HG03439 (cell line): ENCODE results near the gene KAT6B.
"Not testable (repeated sequence)": the region's sequence is repeated elsewhere in the genome, so short reads cannot be mapped to it uniquely, and the experiment has no call there.

Experiments
- ATAC-seq: cut with Tn5 transposase; IDR thresholded peaks from one replicate; pipeline ENCODE4 v1.9.1; 2021; ENCODE audit warnings: mild to moderate bottlenecking, moderate library complexity; ENCODE audit not compliant: unreplicated experiment

KAT6B gene

DNA sequence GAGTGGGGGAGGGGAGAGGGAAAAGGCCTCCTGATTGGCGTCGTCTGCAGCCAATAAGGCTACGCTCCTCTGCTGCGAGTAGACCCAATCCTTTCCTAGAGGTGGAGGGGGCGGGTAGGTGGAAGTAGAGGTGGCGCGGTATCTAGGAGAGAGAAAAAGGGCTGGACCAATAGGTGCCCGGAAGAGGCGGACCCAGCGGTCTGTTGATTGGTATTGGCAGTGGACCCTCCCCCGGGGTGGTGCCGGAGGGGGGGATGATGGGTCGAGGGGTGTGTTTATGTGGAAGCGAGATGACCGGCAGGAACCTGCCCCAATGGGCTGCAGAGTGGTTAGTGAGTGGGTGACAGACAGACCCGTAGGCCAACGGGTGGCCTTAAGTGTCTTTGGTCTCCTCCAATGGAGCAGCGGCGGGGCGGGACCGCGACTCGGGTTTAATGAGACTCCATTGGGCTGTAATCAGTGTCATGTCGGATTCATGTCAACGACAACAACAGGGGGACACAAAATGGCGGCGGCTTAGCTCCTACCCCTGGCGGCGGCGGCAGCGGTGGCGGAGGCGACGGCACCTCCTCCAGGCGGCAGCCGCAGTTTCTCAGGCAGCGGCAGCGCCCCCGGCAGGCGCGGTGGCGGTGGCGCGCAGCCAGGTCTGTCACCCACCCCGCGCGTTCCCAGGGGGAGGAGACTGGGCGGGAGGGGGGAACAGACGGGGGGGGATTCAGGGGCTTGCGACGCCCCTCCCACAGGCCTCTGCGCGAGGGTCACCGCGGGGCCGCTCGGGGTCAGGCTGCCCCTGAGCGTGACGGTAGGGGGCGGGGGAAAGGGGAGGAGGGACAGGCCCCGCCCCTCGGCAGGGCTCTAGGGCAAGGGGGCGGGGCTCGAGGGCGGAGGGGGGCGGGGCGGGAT is at the start of gene KAT6B:
KAT6B (plus strand) TSS at position 459 of the 903 bp plus-strand sequence. CDS start 16,258 bp downstream, outside the sequence.
- peak; percentile 87 for ATAC-seq

DNA sequence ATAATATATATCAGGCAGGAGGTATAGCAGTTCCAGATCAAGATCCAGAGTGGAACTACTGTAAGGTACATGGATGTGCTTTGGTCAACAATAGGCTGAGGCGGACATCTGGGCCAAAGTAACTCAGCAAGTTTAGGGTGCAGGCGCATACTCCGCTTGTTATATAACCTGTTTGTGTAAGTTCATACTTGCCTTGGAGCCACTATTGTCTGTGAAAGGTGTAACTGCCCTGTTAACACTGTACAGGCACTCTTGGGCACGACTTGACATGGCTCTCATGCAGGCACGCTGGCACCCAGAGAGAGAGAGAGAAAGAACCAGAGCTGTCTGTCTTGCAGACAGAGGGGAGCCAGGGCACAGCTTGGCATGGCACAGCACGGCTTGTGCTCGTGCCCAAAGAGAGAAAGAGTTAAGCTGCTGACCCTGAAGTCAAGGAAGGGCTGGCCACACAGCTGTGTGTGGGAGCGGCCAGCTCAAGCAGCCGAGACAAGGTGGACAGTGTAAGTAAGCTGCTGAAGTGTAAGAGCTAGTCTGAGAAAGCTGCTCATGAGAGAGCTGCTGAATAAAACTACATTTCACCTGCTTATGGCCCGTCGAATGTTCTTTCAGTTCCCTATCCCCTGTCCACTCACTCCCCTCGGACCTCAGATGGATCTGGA is 47.8 kb upstream of the KAT6B start:
- no peak for ATAC-seq

DNA sequence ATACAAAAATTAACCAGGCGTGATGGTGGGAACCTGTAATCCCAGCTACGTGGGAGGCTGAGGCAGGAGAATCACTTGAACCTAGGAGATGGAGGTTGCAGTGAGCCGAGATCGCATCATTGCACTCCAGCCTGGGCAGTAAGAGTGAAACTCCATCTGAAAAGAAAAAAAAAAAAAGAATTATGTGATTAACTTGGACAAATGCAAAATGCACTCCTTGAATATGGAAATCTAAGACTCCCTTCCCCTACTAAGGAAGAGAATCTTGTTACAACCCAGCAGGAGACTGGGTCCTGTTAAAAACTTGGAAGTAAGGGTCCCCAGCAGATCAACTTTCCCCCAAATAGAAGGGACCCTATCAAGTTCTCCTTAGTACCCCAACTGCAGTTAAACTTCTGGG is 44.5 kb upstream of the KAT6B start:
- ATAC-seq = not testable (repeated sequence)

DNA sequence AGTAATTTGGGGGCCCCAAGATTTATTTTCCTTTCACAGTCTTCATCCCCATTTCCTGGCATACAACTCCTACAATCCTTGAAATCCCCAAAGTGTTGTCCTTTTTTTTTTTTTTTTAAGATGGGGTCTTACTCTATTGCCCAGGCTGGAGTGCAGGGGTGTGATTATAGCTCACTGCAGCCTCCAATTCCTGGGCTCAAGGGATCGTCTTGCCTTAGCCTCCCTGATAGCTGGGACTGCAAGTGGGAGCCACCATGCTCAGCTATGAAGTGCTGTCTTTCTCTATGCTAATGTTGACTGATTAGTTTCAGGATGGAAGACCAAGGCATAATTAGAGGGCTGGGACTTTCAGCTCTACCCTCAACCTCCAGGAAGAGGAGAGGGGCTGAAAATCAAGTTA is 41.9 kb upstream of the KAT6B start:
- ATAC-seq = no peak

DNA sequence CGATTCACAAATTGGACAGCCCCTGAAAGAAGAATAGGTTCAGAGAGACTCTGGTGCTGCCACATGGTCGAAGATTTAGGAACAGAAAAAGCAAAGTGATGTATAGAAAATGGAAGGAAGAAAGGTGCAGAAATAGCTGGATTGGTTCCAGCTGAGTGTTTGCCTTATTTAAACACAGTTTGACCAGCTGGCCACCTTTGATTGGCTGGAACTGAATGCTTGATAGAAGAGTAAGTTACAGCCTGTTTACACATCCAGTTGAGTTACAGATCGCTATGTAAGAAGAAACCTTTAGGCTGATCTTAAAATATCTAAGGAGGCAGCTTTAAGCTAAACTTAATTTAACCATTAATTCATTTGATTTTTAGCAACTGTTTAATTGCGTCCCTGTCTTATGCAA is 40.3 kb upstream of the KAT6B start:
- ATAC-seq = no peak

DNA sequence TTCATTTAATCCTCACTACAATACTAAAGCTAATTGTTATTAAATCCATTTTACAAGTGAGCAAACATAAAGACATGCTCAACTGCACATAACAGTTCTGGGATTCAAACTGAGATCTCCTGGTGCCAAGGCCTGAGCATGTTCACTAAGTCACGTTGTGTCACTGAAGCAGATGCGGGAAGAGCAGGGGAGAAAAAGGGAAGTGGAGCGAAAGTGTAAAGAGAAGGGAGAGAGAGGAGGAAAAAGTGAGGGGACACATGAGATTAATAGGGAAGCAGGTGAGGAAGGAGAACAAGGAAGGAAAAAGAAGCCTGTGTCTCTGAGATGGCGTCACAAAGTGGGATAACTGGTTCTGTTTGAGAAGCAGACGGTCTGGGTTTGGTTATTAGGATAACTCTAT is 38.9 kb upstream of the KAT6B start:
- ATAC-seq = no peak

DNA sequence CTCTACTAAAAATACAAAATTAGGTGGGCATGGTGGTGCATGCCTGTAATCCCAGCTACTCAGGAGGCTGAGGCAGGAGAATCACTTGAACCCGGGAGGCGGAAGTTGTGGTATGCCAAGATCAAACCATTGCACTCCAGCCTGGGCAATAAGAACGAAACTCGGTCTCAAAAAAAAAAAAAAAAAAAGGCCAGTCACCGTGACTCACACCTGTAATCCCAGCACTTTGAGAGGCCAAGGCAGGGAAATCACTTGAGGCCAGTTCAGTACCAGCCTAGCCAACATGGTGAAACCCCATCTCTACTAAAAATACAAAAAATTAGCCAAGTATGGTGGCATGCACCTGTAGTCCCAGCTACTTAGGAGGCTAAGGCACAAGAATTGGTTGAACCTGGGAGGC is 34.4 kb upstream of the KAT6B start:
- not testable (repeated sequence) for ATAC-seq

DNA sequence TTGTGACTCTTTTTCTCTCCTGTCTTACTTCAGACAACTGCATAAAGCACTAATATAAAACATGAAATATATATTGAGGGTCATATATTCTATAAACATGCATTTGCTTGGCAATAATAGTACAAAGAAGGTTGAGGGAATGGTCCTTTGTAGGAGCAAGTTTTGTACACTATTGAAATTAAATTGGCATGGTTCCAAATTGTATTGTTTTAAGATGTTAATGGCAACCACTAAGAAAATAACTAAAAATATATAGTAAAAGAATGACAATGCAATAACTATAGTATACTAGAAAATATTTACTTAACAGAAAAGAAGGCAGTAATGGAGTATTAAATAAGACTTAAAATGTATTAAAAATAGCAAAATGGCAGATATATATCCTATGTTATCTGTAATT is 33.7 kb upstream of the KAT6B start:
- no peak for ATAC-seq

DNA sequence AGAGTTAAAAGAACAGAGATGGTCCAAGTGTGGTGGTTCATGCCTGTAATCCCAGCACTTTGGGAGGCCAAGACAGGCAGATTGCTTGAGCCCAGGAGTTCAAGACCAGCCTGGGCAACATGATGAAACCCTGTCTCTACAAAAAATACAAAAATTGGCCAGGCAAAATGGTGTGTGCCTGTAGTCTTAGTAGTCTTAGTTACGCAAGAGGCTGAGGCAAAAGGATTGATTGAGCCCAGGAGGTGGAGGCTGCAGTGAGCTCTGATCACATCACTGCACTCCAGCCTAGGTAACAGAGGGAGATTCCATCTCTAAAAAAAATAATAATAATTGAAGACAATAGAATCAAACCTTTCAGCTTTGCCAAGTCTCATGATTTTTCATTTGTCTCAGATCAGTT is 33.2 kb upstream of the KAT6B start:
- ATAC-seq = not testable (repeated sequence)

DNA sequence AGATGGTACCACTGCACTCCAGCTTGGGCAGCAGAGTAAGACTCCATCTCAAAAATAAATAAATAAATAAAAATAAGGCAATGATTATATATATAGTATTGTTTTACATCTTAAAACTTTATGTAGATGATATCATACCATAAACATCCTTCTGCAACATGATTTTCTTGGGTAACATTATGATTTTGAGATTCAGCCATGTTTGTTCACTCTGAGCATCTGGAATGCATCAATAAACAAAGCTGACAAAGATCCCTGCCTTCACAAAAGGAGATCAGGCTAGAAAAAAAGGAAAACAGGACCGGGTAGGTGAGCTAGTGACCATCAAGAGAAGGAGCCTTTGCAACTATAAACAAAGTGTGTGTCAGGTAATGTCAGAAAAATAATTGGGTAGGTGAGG is 31.9 kb upstream of the KAT6B start:
- no peak for ATAC-seq

DNA sequence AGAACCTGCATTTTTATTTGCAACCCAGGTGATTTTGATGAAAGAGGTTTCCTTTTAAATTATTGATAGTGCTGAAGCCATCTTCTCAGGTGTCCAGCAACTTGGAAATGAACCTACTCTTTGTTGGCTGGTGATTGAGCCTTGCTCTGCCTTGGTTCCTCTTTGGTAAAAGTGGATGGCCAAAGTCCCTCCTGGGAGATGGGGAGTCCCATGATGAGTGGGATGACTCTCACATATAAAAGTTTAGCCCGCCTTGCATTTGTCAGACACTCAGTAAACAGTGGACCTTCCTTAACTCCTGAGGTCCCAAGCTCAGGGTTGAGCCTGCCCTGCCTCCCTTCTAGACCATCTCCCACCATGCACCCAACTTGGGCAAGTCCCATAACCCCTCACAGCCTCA is 28.9 kb upstream of the KAT6B start:
- ATAC-seq = no peak

DNA sequence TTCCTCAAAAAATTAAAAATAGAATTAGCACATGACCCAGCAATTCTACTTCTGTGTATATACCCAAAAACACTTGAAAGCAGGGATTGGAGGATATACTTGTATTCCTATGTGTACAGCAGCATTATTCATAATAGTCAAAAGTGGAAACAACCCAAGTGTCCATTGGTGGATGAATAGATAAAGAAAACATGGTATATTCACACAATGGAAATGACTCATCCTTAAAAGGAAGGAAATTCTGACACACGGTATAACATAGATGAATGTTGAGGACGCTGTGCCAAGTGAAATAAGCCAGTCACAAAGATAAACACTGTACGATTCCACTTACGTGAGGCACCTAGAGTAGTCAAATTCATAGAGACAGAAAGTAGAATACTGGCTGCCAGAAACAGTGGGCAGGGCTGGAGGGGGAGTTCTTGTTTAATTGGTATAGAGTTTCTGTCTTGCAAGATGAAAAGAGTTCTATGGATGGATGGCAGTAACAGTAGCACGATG is 26.6 kb upstream of the KAT6B start:
- ATAC-seq = no peak

DNA sequence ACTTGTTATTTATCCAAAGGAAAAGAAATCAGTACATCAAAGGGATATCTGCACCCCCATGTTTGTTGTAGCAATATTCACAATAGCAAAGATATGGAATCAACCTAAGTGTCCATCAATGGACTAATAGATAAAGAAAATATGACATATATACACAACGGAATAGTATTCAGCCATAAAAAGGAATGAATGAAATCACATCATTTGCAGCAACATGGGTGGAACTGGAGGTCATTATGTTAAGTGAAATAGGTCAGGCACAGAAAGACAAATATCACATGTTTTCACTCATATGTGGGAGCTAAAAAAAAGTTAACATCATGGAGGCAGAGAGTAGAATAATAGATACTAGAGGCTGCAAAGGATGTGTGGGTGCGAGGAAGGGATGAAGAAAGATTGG is 25.0 kb upstream of the KAT6B start:
- ATAC-seq = no peak

DNA sequence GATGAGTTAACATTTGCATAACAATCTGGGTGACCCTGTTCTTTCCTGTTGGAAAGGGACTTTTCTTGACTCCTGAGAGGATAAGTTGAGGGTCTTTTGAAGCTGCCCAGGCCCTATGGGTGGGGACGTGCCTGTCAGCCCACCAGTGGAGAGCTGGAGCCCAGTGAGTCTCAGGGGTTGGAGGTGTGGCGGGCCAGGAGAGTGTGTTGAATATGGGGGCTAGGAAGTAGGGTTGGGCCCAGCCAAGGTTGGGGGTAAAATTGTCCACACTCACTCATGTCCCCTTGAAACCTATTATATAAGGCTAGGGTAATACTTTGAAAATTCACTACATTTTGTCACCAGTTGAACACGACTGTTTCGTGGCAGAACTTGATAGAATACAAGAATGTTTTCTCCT is 17.9 kb upstream of the KAT6B start:
- ATAC-seq = no peak

DNA sequence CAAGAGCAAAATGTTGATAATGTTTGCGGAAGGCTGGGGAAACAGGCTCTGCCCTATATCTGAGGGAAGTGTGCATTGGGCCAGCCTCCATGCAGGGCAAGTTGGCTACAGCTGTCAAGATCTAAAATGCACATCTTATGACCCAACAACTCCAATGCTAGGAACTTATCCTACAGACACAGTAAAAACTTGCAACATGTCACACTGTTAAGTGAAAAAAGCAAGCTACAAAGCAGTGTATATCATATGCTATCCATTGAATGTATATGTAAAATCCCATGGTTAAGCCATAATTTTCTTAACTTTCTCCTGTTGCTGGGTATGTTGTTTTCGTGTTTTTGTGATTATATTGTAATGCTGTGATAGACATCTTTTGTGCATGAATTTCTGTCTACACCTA is 16.3 kb upstream of the KAT6B start:
- ATAC-seq = no peak

DNA sequence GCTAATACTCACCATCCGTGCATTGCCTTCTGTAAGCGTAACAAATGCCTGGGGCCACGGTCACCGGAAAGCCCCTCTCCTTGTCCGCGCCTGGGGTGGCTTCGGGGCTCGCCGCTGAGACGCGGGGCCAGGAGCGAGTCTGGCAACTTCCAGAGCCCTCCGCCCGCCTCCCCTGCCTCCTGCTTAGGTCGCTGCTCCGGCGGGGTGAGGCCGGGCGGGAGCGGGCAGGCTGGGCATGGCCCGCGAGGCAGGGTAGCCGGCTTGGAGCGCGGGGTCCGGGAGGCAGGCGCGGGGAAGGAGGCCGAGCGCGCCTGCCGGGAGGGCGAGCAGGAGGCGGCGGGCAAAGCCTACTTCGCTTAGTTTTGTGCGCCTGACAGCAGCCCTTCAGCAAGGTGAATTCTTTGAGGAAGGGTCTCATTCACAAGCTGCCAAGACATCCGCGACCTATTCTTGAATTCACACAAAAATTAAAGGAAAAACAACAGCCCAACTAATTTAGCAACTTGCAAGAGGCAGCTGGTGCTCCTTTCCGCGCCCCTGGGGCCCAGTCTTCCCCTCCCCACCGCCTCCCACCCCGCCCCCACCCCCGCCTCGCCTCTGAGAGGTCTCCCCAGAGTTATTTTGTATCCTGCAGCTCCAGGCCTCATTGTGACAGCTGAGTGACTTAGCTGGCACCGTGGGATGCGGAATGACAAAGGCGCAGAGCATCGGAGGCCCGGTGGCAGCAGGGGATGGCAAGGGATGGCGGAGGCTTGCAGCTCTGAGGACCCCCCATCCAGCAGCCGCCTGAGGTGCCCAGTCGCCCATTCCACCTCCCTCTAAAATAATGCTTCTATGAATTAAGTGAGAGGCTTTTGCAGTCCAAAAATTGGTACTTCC is 12.8 kb upstream of the KAT6B start:
- ATAC-seq = no peak

DNA sequence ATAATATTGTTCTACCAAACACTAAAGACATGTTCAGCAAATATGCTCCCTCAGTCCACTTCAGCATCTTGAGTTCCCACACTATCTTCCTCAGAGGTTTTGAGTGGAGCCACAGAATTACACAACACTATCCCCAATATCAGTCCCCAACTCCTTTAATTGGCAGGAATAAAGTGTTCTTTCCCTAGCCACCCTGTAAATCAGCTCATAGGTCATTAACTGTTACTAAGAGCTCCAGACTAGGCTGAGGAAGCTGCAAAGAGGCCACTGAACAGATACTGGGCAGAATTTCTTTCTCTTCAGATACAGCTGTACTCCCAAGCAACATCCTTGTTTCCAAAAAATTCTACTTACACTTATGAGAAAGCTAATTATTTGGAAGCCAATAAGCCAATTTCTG is 11.6 kb upstream of the KAT6B start:
- ATAC-seq = no peak

DNA sequence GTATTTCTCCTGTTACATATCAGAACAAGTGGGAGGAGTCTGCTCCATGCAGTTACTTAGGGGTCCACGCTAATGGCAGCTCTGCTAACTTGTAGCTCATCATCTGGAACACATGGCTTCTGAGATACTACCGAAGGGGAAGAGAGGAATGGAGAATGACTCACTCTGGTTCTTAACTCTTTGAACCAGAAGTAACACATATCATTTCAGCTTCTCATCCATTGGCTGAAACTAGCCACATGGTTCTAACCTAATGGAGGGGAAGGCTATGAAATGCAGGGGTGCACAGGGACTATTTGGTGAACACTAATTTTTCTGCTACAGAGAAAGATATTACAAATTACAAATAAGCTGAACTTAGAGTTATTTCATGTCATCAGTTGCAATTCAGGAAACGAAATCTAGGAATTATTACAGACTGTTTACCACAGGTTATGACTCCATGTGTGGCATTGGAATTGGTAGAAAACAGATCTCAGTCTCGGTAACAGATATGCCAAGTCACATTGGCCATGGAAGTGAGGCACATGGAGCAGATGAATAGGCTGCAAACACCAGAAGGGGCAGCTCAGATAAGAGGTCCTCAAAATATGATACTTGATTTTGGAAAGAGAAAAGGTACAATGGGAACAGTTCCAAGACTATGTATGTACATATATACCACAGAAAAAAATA is 9.4 kb upstream of the KAT6B start:
- no peak for ATAC-seq

DNA sequence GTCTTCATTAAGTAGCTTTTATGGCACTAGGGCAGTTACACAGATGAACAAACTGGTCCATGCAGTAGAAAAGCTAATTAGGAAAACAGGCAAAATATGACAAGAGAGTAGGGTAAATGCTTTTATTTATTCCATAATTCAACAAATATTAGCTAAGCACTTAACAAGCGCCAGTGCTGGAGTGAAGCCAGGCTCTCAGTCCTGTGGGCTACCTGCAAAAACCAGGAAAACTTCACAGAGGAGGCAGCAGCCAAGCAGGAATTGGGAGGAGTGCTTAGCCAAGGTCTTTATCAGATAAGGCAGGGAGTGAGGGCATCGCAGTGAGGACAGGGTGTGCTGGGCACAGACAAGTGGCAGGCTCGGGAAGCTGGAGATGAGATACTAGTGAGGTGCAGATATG is 4.9 kb upstream of the KAT6B start:
- no peak for ATAC-seq

DNA sequence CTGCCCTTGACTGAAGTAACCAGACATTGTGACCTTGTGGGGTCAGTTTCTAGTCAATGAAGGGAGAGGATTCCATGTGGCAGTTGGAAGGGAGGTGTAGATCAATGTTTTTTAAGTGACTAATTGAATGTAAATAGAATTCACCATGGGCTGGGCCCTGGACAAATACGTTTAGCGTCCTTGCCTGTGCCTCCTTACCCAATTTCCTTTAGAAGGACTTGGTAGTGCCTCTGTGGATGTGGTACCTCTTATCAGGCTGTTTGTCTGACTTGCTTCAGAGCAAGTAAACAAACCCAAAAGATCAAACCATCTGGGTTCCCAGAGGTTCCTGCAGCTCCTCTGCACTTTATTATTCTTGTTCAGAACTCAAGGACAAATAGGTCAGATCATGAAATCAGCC is 4.3 kb upstream of the KAT6B start:
- ATAC-seq = no peak
